Fibroblast of the conjunctiva (primary cell): ENCODE measurements around the gene PHF5A.

Experiments used
- DNase-seq: peaks from one replicate; pipeline ENCODE4 v3.0.0-alpha.2; 2010; ENCODE audit warnings: low read depth

Gene PHF5A

DNA sequence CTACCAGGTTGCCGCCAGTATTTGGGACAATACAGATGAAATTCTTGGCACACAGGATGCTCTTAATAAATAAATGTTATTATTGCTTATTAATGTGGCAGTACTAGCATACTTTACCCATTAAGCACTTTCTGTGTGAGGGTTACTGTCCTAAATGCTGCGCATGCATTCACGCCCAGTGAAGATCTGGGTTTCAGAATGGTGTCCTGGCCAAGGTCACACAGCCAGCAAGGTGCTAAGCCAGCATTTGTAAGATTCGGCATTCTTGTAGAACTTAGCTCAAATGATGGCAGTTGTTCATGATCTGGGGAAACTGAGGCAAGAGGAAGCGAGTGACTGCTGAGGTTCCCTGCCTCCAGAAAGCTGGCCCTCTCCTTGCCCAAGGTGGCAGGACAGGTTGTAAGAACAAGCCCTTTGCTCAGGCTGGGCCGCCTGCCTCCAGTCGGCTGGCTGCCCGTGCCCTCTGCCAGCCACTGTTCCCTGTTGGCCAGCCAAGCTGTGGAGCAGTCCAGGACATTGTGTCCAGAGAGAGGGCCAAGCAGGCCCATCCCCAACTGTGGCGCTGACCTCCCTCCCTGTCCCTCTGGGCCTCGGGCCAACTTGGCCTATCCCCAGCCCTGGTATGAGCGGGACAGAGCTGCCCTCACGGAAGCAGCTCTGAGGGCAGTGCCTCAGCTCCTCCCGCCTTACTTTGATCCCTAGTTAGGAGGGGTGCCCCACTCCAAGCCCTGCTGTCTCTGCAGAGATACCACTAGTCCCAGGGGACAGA lies 50.7 kb downstream of the PHF5A start:
- no peak for DNase-seq

DNA sequence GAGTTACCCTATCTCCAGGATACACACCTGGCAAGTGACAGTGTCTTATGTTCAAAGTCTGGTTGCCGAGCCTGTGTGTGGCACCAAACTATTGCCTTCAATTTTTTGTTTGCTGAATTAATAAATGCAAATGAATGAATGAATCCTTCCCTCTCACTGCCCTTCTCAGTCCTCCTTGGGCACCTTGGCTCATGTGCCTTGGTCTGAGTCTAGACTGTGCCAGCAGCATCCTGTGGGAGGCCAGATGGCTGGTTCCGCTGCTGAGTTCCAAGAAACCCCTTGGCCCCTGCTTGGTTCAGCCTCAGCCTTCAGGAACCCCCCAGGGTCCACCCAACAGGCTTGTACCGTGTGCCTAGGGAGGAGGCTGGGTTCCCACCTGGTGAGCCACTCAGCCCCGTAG lies 52.9 kb downstream of the PHF5A start:
- no peak for DNase-seq

DNA sequence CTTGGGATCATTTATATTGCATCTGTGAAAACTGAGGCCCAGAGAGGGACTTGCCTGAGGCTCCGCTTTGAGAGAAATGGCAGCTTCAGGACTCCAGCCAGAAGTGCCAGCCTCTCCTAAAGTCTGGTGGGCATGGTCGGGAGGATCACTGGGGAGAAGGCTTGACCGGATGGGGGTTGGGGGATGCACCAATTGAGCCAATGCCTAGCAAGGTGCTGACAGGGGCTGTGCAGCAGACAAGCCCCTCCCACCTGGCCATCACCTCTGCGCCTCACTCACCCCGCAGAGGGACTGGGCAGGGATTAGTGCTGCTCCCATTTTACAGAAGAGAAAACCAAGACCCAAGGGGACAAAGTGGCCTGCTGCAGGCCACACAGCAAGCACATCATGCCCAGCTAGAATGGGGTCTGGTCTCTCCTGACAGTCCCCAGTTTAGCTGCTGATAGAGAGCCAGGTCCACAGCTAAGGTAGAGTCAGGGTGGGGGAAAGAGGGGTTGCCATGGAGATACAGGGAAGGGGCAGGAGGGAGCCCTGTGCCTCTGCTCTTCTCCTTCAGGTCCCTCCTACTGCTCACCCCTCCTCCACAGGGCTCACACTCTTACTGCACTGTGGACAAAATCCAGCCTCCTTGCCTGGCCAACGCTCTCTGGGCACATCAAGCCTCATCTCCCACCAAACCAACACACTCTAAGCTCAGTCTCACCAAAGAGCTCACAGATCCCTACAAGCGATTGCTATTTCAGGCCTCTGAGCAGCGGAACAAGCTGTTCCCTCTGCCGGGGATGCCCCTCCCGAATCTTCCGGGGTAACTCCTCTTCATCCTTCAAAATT lies 57.3 kb downstream of the PHF5A start:
- DNase-seq = no peak

DNA sequence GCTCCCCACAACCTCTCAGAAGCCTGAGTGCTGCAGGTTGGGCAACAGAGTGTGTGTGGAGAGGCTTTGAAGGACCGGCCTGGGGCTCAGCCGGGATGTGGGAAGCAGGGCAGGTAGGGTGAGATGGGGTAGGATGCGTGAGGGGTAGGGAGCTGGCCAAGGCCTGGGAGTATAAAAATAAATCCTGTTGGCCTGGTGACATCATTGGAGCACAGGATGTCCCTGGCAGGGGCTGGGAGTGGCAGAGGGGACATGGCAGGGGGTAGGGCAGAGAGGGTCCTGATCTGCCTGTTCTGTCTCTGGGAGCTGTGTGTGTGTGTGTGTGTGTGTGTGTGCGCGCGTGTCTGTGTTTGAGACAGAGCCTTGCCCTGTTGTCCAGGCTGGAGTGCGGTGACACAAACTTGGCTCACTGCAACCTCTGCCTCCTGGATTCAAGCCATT lies 58.2 kb downstream of the PHF5A start:
- no peak for DNase-seq
